NCI-H2196 (cell line): ENCODE measurements around the gene ZNF770.
"Not testable (repeated sequence)": the region's sequence is repeated elsewhere in the genome, so short reads cannot be mapped to it uniquely, and the experiment has no call there.

ENCODE experiments used
- DNase-seq: peaks from one replicate; lab custom pipeline; 2025; ENCODE audit not compliant: unreplicated experiment; lab: John Stamatoyannopoulos, UW

The ZNF770 gene

DNA sequence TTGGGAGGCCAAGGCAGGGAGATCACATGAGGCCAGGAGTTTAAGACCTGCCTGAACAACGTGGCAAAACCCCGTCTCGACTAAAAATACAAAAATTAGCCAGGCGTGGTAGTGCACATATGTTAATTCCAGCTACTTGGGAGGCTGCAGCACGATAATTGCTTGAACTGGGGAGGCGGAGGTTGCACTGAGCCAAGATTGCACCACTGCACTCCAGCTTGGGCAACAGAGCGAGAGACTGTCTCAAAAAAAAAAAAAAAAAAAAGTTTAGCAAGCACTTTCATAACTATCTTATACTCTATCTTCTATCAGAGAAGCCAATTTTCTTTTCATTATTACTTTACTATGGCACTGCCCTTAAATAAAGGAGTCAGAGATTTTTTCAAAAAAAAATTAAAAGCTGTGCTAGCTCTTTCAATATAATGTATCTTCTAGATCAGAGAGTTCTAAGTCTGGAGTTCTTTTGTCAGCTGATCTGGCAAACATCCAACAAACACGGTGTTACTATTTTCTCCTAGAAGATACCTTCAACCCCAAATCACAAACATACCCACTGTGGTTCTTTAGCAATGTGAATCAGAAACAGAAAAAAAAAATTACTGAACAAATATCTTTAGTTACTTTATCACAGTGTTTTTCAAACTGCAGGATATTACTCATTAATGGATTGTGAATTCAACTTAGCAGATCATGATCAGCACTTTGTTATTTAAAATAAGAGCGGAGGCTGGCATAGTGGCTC is 3.0 kb downstream of the ZNF770 start:
- DNase-seq, result no peak

- DNase-seq, result no peak
Observed at GRCh38 chr15:34976743-34977142, 11.3 kb downstream of the ZNF770 start.

- DNase-seq, result no peak
Observed at GRCh38 chr15:34976073-34976472, 12.0 kb downstream of the ZNF770 start.

DNA sequence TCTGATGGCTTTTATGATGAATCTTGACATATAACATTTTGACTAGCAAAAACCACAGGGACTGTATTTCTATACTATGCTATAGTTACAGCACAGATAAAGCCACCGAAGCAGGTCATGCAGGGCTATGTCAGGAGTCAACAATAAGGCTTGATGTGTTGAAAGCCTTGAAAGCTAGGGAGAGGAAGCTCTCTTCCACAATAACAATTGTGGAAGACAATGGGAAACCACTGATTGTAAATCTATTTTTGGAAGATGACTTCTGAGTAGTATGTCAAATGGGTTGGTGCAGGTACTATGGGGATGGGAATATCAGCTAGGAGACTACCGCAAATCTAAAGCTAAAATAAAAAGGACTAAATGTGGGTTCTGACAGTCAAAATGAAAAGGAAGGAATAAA is 14.6 kb downstream of the ZNF770 start:
- no peak for DNase-seq

GRCh38 chr15:34970098-34970643 is 17.9 kb downstream of the ZNF770 start:
- not testable (repeated sequence) for DNase-seq

- peak; percentile 89 for DNase-seq
Observed at GRCh38 chr15:34969340-34970097, 18.6 kb downstream of the ZNF770 start, which contains the start of gene AQR. TSS of gene AQR (minus strand) at chr15:34969742. CDS start at chr15:34969613, 129 bp downstream.

DNA sequence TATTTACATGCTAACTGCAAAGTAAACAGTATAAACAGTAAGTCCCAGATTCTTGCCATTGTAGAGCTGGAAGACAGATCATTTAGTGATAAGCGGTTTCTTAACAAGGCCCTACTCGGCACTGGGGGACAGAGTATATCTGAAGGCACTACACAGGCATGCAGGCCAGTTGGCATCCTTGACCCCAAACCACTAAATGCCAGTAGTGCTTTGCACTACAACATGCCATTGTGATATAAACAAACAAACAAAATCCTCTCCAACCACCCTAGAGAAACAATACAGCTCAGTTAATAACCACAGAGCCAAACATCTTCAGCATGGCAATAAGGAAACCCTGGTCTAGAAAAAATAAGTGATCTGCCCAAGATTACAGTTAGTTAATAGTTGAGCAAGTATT is 23.8 kb downstream of the ZNF770 start:
- no peak for DNase-seq

GRCh38 chr15:34953851-34954250 is 34.2 kb downstream of the ZNF770 start:
- no peak for DNase-seq

- DNase-seq, result no peak
Observed at GRCh38 chr15:34952481-34952880, 35.6 kb downstream of the ZNF770 start.

GRCh38 chr15:34951993-34952392 is 36.1 kb downstream of the ZNF770 start:
- DNase-seq, result no peak

DNA sequence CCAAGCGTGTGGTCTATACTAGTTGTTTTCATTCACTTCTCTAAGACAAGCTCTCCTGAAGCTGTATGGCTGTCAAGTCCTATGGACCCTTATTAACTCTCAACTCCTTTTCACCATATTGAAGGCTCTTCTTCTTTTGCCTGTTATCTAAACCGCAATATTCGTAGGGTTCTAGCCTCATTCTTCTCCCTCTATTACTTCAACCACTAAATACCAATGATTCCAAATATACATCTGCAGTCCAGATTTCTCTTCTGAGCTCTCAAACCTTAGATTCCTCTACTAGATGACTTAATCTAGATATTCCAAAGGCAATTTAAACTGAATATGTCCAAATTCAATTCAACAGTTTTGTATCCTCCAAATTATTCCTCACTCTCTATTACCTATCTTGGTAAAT is 43.2 kb downstream of the ZNF770 start:
- no peak for DNase-seq

DNA sequence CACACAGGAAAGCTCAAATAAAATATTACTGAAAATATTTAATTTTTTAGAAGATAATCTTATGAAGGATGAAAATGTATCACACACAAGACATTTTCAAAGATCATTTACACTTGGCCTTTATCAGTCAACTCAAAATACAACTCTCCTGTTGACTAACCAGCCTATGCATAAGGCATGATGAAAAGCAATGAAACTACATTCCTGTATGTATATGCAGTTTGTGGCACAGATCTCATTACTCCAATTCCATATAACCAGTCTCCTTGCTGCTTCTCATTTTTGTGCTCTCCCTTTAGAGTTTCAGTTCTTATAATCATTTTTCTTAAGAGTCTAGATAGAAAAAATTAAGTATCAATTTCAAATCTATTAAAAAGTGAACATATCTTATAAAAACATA is 44.4 kb downstream of the ZNF770 start:
- DNase-seq, result no peak

- not testable (repeated sequence) for DNase-seq
Observed at GRCh38 chr15:34943264-34943663, 44.8 kb downstream of the ZNF770 start.

DNA sequence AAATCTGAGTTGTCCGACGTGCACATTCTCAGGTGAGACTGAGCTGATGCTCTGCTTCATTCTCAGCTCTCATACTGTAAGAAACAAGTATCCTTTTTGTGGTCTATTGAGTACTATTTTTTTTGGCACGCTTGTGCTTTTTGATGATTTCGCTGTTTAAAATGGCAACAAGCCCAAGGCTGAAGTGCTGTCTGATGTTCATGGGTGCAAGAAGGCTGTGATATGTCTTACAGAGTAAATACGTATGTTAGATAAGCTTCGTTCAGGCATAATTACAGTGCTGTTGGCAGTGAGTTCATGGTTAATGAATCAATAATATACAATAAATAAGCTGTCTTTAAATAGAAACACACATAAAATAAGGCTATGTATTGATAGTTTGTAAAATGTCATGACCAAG is 45.7 kb downstream of the ZNF770 start:
- peak; percentile 65 for DNase-seq

DNA sequence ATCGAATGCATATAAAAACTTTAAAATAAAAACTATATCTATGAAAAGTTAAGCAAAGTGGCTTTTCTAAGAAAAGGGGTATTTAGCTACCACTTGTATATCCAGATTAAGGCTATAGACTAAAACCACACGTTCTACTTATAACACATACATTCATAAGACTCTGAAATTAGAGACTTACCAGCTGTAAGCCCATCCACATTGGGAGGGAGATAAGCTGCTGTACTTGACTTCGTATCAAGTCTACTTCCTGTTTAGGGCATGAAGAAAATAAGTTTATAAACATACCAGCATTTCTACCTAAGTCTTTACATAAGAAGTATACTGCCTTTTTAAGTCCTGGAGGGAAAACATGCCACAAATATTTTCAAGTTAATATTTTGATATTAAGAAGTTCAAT is 46.3 kb downstream of the ZNF770 start:
- no peak for DNase-seq

- no peak for DNase-seq
Observed at GRCh38 chr15:34941185-34941698, 46.8 kb downstream of the ZNF770 start.

DNA sequence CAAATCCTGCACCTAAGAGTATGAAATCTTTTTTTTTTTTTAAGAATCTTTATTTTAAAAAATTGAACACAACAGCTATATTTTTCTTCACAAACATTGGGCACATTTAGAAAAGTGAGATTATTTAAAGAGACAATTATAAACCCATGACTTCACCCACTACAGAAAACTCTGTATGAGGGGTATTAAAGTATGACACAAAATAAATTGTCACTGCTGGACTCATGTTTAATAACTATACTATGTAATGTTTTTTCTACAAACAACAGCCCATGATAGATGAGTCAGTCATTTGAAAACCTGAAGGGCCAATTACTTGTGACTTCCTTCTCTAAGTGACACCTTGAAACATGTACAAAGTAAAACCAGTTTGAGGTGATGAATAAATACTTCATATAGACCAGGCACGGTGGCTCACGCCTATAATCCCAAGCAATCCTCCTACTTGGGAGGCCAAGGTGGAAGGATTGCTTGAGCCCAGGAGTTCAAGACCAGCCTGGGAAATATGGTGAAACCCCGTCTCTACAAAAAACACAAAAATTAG is 54.6 kb downstream of the ZNF770 start:
- DNase-seq, result no peak

DNA sequence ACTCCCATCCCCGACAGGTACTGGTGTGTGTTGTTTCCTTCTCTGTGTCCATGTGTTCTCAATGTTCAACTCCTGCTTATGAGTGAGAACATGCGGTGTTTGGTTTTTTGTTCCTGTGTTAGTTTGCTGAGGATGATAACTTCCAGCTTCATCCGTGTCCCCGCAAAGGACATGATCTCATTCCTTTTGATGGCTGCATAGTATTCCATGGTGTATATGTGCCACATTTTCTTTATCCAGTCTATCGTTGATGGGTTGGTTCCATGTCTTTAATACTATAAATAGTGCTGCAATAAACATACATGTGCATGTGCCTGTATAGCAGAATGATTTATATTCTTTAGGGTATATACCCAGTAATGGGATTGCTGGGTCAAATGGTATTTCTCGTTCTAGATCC is 59.7 kb downstream of the ZNF770 start:
- not testable (repeated sequence) for DNase-seq
